Activated CD4-positive, alpha-beta memory T cell treated with anti-CD3 and anti-CD28 coated beads, Interleukin-2, amount 10 ng/mL, durations not matched to agents 7 days and 5 days (primary cell): ENCODE measurements around the gene CRABP2. TPM values are rescaled to one million over a fixed set of nuclear protein-coding genes. Genes with fewer than 3 reads are reported as not detected.

ENCODE experiments used
- CTCF ChIA-PET: fragments of 350-600 bp; sonication (Branson Sonifier 250); formaldehyde crosslinking; loops from one replicate; lab custom pipeline; 2021; ENCODE audit warnings: antibody characterized with exemption, inconsistent platforms; lab: Charles Lee
- POLR2A ChIA-PET: fragments of 350-600 bp; sonication (Branson Sonifier 250); formaldehyde crosslinking; loops from one replicate; lab custom pipeline; 2021; ENCODE audit warnings: antibody characterized with exemption; lab: Charles Lee
- DNase-seq: peaks from one replicate; pipeline ENCODE4 v3.0.0-alpha.2; 2020
- H3K27ac Mint-ChIP-seq: one replicate; pipeline ENCODE4 v1.8.0; 2021; ENCODE audit warnings: mild to moderate bottlenecking, mixed read lengths
- H3K27me3 Mint-ChIP-seq: one replicate; pipeline ENCODE4 v1.8.0; 2021; ENCODE audit warnings: mixed read lengths
- H3K36me3 Mint-ChIP-seq: one replicate; pipeline ENCODE4 v1.8.0; 2021; ENCODE audit warnings: low read depth, mixed read lengths
- H3K4me1 Mint-ChIP-seq: one replicate; pipeline ENCODE4 v1.8.0; 2021; ENCODE audit warnings: mixed read lengths
- H3K4me3 Mint-ChIP-seq: one replicate; pipeline ENCODE4 v1.8.0; 2021; ENCODE audit warnings: mild to moderate bottlenecking, mixed read lengths
- H3K9me3 Mint-ChIP-seq: one replicate; pipeline ENCODE4 v1.8.0; 2021; ENCODE audit warnings: mixed read lengths
- total RNA-seq, 2 experiments: library from RNA; stranded (reverse); gene quantifications; one replicate each; pipeline ENCODE4 v1.2.3, GENCODE V29; 2021

Gene CRABP2
- total RNA-seq, 2 experiments from 2014 or later: 0.58 to 1.2 TPM

DNA sequence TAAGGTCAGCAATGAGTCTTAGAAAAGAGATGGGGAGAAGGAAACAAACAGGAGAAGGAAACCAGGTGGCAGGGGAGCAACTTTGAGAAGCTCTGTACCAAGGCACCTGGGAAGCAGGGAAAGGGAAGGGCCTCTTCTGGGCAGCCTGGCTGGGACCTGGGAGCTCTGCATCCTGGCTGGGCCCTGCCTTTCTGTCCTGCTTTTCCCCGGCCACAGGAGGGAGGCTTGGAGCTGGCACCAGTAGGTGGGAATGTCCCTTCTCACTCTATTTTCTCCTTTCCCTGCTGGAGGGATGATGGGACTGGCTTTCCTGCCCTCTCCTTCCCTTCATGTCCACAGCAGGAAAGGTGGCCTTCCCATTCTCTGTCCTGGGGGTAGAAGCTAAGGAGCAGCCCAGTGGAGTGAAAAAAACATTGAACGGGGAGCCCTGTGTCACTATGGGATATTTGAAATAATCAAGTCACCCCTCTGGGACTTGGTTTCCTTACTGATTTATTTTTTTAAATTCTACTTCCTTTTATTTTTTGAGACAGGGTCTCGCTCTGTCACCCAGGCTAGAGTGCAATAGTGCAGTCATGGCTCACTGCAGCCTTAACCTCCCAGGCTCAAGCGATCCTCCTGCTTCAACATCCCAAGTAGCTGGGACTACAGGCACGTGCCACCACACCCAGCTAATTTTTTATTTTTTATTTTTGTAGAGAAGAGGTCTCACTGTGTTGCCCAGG is 23.1 kb downstream of the CRABP2 start:
- no peak for DNase-seq
- ChIA-PET POLR2A (interaction anchor here (0.9 kb wide), 1 partner anchor 9 kb away, joined by 3 read pairs; no protein-coding TSS in a partner anchor), CTCF (interaction anchor here (1.1 to 11.7 kb wide), 5 partner anchors 8 to 62 kb away, joined by 3 to 212 read pairs (median 8); partner anchors contain the start of genes ISG20L2, METTL25B and MRPL24)
- H3K36me3 Mint-ChIP-seq: no peaks in the 10 kb centered on the region
- peaks cover 31% of the 10 kb centered on the region for H3K4me1 Mint-ChIP-seq
- H3K27ac Mint-ChIP-seq: no peak overlapping the region
- H3K9me3 Mint-ChIP-seq: no peaks in the 10 kb centered on the region
- no peak overlapping the region for H3K4me3 Mint-ChIP-seq
- H3K27me3 Mint-ChIP-seq: peaks cover 49% of the 10 kb centered on the region

DNA sequence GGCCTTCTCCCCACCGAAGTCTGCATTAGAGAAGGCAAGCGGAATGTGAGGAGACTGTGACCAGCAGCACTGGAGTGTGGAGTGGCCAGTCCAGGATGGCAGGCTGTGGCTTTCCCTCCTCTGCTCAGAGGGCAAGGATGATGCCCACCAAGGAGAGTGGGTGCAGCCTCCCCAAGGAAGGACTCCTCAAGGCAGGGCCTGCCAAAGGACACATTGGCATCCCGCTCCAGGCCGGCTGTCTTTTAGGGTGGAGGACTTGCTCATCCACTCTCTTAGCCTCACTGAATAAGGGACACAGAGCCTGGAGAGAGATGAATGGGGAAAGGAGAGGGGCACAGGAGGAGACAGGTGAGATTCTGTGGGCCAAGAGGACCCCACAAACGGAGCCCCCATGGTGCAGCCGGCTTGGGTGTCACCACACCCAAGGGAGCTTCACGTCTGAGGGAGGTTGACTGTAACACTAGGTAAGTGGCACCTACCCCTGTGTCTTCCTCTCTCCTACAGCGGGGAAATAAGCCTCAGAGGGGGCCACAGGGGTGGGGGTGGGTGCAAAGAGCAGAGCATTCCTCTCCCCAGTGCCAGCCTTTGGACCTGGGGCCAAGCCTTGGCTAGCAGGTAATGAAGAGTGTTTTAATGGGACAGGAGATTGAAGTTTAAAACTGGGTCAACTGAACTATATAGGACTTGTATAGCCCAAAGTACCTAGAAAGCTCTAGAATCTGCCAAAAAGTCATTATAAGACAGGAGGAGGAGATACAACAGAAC is 24.0 kb downstream of the CRABP2 start:
- POLR2A ChIA-PET: interaction anchor here (0.9 kb wide), 1 partner anchor 8 kb away, joined by 3 read pairs; no protein-coding TSS in a partner anchor
- no peaks in the 10 kb centered on the region for H3K36me3 Mint-ChIP-seq
- peaks cover 34% of the 10 kb centered on the region for H3K4me1 Mint-ChIP-seq

DNA sequence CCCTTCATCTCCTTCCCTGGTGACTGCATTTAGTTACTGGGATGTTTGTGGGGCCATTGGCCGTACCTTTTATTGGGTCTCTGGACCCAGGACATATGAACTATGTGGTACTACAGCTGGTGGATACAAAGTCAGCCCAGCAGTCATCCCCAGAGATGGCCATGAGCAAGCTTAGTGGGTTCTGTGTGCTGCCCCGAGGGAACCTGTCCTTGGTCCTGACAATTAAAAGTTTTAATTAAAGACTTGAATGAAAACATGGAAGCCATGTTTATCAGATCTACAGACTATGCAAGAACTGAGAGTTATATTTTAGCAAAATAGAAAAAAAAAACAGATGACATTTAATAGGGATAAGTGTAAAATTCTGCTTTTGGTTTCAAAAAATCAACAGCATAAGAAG is 25.3 kb downstream of the CRABP2 start:
- ChIA-PET POLR2A (no interaction called here), CTCF (interaction anchor here (0.6 to 10.7 kb wide), 7 partner anchors 10 to 248 kb away, joined by 3 to 139 read pairs (median 4); no protein-coding TSS in a partner anchor)
- peaks cover 34% of the 10 kb centered on the region for H3K4me1 Mint-ChIP-seq
- no peaks in the 10 kb centered on the region for H3K9me3 Mint-ChIP-seq
- no peak for DNase-seq
- peaks cover 61% of the 10 kb centered on the region for H3K27me3 Mint-ChIP-seq
- H3K4me3 Mint-ChIP-seq: no peak overlapping the region
- no peak overlapping the region for H3K27ac Mint-ChIP-seq
- no peaks in the 10 kb centered on the region for H3K36me3 Mint-ChIP-seq

More for the DNA sequence above, 24.0 kb downstream of the CRABP2 start:
- no peak overlapping the region for H3K4me3 Mint-ChIP-seq
- CTCF ChIA-PET: interaction anchor here (1.2 to 11.7 kb wide), 6 partner anchors 8 to 57 kb away, joined by 3 to 212 read pairs (median 26); partner anchors contain the start of genes ISG20L2 and METTL25B
- DNase-seq: no peak
- H3K27me3 Mint-ChIP-seq: peaks cover 51% of the 10 kb centered on the region
- no peaks in the 10 kb centered on the region for H3K9me3 Mint-ChIP-seq
- no peak overlapping the region for H3K27ac Mint-ChIP-seq

DNA sequence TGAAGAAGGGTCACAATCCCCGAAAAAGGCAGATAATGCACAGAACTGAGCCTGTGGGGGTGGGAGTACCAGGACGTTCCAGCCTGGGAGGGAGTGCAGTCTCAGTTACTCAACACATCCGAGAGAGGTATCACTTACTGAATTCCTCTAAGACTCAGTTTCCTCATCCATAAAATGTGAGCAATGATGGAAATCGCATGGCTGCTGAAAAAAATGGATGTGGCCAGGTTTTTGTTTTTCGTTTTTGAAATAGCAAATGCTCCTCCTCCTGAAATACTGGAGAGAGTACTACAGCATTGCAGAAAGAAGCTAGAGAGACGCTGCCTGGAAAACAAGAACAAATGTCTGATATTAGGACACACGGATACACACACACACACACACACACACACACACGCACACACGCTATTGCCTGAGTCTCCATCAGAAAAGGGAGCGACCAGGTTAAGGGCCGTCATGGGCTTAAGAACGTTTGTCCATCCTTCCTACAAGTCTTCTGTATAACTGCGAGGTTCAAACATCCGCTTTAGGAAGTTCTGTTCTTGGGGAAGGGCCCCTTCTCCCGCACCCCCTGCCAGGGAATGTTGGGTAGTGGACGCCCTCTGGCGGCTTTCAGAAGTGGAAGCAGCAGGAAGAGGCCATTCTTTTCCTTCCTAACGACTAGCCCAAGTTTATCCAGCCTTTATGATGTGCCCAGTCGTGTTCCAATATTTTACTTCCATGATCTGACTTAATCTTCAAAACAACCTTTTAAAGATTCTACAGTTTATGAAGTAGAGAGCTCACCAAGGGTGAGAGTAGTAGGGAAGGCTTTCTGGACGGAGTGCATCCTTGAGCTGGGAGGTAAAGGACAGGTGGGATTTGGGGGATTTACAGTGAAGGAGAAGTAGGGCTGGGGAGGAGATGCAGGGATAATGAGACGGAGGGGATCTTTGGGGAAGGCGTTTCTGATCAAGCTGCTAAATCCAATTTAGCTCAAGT is 27.5 kb downstream of the CRABP2 start:
- Mint-ChIP-seq H3K9me3 (no peaks in the 10 kb centered on the region), H3K4me1 (peaks cover 14% of the 10 kb centered on the region), H3K36me3 (no peaks in the 10 kb centered on the region), H3K27ac (no peak overlapping the region), H3K4me3 (no peak overlapping the region), H3K27me3 (peaks cover 76% of the 10 kb centered on the region)
- CTCF ChIA-PET: interaction anchor here (0.6 to 10.7 kb wide), 15 partner anchors 12 to 87 kb away, joined by 3 to 139 read pairs (median 4); partner anchors contain the start of genes CRABP2, ISG20L2 and METTL25B
- POLR2A ChIA-PET: interaction anchor here (0.6 to 2.1 kb wide), 4 partner anchors 17 to 48 kb away, joined by 3 to 7 read pairs (median 4); no protein-coding TSS in a partner anchor
- DNase-seq: peak; percentile 35

DNA sequence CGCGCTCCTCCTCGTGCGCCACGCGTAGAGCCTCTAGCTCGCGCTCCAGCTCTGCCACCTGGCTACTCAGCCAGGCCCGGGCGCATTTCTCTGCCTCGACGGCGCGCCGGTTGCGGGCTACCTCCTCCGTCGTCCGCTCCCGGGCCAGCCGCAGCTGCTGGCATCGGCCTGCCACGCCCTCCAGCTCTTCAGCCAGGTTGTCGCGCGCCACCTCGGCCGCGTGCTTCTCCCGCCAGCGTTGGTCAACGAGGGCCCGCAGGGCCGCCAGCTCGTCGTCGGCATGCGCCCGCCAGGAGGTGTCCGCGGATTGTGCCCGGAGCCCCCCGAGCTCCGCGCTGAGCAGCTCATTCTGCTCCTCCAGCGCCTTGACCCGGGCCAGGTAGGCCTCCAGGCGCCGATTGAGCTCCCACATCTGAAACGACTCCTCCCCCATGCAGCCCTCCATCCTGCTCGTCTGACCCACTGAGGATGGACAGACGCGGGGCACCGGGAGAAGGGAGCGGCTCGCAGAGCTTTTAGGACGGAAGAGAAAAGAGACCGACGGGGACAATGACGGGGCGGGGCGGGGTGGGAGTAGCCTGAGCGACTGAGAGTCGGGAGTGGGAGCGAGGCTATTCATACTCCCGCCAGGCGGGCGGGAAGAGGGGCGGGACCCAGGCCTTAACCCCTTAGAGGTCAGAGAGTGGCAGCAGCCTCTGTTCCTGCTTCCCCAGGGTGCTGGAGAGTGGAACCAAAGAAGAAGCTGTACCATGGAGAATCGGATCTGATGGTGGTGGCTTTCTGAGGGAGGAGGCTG is 28.4 kb downstream of the CRABP2 start, which contains the start of gene NES:
Gene NES (minus strand): TSS at position 588 of the 796 bp plus-strand sequence. CDS start 143 bp downstream, at position 445.
- CTCF ChIA-PET: interaction anchor here (0.9 to 10.7 kb wide), 10 partner anchors 8 to 53 kb away, joined by 3 to 139 read pairs (median 10); partner anchors contain the start of genes CRABP2, ISG20L2 and METTL25B
- H3K27ac Mint-ChIP-seq: no peak within 1 kb of the TSS
- POLR2A ChIA-PET: interaction anchor here (1.6 to 2.1 kb wide), 2 partner anchors 16 to 49 kb away, joined by 5 to 7 read pairs; no protein-coding TSS in a partner anchor

GRCh38 chr1:156676114-156676819 is 29.1 kb downstream of the CRABP2 start:
- no peaks in the 10 kb centered on the region for H3K36me3 Mint-ChIP-seq
- H3K9me3 Mint-ChIP-seq: no peaks in the 10 kb centered on the region
- H3K27ac Mint-ChIP-seq: no peak overlapping the region
- ChIA-PET CTCF (interaction anchor here (0.9 to 10.7 kb wide), 11 partner anchors 9 to 85 kb away, joined by 3 to 139 read pairs (median 7); partner anchors contain the start of genes CRABP2, ISG20L2 and METTL25B), POLR2A (interaction anchor here (0.6 to 2.1 kb wide), 3 partner anchors 13 to 33 kb away, joined by 3 to 5 read pairs (median 3); no protein-coding TSS in a partner anchor)
- H3K27me3 Mint-ChIP-seq: peaks cover 82% of the 10 kb centered on the region
- H3K4me3 Mint-ChIP-seq: no peak overlapping the region
- DNase-seq: no peak
- H3K4me1 Mint-ChIP-seq: peaks cover 14% of the 10 kb centered on the region

More for the DNA sequence above, 28.4 kb downstream of the CRABP2 start, which contains the start of gene NES:
- no peaks in the 10 kb centered on the region for H3K9me3 Mint-ChIP-seq
- peaks cover 14% of the 10 kb centered on the region for H3K4me1 Mint-ChIP-seq
- DNase-seq: no peak
- peaks cover 82% of the 10 kb centered on the region for H3K27me3 Mint-ChIP-seq
- H3K36me3 Mint-ChIP-seq: no peaks in the 10 kb centered on the region
- no peak within 1 kb of the TSS for H3K4me3 Mint-ChIP-seq

DNA sequence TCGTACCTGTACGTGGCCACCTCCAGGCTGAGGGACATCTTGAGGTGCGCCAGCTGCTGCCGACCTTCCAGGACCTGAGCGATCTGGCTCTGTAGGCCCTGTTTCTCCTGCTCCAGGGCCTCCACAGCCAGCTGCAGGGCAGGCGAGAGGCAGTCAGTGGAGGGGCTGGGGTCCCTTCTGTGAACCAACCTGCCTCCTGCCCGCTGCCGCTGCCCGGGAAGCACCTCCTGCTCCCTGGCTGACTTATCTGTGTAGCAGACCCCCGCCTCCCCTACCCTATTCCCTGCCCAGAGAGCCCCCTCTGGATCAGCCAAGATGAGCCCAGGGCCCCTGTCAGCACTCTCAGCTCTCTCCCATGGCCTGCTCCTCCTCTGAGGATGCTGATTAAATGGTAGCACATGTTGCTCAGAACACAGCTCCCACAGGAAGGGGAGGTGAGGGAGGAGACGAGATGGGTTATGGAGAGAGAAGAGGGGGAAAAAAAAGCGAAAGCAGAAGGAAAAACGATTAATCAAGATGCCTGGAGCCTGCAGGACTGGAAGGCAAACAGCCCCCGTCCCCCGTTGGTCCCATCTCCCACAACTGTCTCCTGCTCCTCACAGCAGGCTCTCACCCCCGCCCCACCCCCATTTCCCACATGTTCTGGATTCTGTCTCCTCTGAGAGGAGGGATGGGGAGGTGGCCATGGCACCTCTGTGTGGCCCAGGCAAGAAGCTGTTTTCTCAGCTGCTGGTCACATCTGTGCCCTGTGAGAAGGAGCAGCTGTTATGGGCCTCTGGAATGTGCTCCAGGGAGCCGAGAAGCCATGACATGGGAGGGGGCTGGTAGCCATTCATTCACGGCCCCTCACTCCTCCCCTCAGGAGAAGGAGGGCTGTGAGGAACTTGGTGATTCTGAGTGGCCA is 29.9 kb downstream of the CRABP2 start:
- POLR2A ChIA-PET: interaction anchor here (0.6 to 2.1 kb wide), 3 partner anchors 14 to 32 kb away, joined by 3 to 5 read pairs (median 3); no protein-coding TSS in a partner anchor
- no peaks in the 10 kb centered on the region for H3K9me3 Mint-ChIP-seq
- peaks cover 80% of the 10 kb centered on the region for H3K27me3 Mint-ChIP-seq
- H3K27ac Mint-ChIP-seq: no peak overlapping the region
- H3K4me3 Mint-ChIP-seq: no peak overlapping the region
- no peaks in the 10 kb centered on the region for H3K36me3 Mint-ChIP-seq
- no peak for DNase-seq
- CTCF ChIA-PET: interaction anchor here (0.9 to 10.7 kb wide), 8 partner anchors 9 to 84 kb away, joined by 3 to 139 read pairs (median 9); partner anchors contain the start of genes ISG20L2 and METTL25B
- peaks cover 14% of the 10 kb centered on the region for H3K4me1 Mint-ChIP-seq

DNA sequence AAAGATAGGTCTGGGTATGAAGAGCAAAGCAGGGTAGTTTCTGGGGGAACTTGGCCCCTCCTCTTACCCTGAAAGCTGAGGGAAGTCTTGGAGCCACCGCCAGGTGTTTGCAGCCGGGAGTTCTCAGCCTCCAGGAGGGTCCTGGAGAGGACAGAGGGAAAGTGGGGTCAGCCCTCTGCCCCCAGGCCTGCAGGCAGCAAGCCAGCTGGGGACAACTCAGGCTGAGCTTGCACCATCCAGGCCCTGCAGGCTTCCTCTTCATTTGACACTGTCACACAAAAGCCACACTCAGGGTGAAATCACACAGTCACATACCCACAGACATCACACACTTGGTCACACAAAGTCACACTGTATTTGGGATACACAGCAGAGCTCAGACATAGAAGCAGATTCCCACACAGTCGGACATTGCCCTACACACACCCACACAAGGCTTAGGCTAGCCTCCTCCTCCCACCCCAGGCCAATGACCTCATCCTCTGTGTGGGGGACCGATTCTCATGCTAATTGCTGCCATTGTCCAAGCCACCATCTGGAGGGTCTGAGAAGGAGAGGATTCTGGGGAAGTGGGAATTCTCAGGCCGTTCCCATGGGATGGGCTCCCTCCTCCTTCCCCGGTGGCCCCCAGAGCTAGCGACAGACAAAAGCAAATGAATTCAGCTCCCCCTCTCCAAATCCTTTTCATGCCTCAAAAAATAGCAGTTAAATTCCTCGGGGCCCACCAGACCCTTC is 31.8 kb downstream of the CRABP2 start:
- H3K4me3 Mint-ChIP-seq: no peak overlapping the region
- POLR2A ChIA-PET: interaction anchor here (0.9 to 1.1 kb wide), 2 partner anchors 9 to 12 kb away, joined by 3 to 4 read pairs; no protein-coding TSS in a partner anchor
- H3K9me3 Mint-ChIP-seq: no peaks in the 10 kb centered on the region
- no peak overlapping the region for H3K27ac Mint-ChIP-seq
- CTCF ChIA-PET: interaction anchor here (0.6 kb wide), 2 partner anchors 868 to 1888 kb away, joined by 3 read pairs; no protein-coding TSS in a partner anchor
- H3K4me1 Mint-ChIP-seq: peaks cover 14% of the 10 kb centered on the region
- H3K27me3 Mint-ChIP-seq: peaks cover 66% of the 10 kb centered on the region
- no peaks in the 10 kb centered on the region for H3K36me3 Mint-ChIP-seq
- DNase-seq: no peak

DNA sequence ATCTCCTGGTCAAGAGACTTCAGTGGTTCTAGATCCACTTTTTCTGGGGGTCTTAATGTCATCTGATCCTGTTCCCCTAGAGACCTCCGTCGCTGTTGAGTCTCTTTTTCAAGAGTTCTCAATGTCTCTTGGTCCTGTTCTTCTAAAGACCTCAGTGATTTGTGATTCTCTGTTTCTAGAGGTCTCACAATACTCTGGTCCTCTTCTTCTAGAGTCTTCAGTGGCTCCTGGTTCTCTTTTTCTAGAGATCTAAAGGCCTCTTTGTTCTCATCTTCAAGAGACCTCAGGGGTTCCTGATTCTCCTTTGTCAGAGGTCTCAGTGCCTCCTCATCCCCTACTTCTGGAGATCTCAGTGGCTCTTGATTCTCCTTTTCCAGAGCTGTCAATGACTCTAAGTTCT is 33.6 kb downstream of the CRABP2 start:
- Mint-ChIP-seq H3K27me3 (peaks cover 50% of the 10 kb centered on the region), H3K27ac (no peak overlapping the region), H3K4me1 (no peaks in the 10 kb centered on the region), H3K4me3 (no peak overlapping the region), H3K36me3 (no peaks in the 10 kb centered on the region), H3K9me3 (no peaks in the 10 kb centered on the region)
- ChIA-PET POLR2A (interaction anchor here (1.3 kb wide), 1 partner anchor 11 kb away, joined by 3 read pairs; no protein-coding TSS in a partner anchor), CTCF (interaction anchor here (0.6 to 1.4 kb wide), 2 partner anchors 11 to 53 kb away, joined by 7 read pairs; no protein-coding TSS in a partner anchor)
- no peak for DNase-seq
